ENCODE results near the gene AMPD2.

GRCh38 chr1:109669246-109669948 is 49.8 kb downstream of the AMPD2 start:
- TF ChIP-seq CTCF (IDR thresholded peaks at IDR 0.05): no peak
- no peak for TF ChIP-seq EP300 (IDR thresholded peaks at IDR 0.05)
- TF ChIP-seq POLR2AphosphoS5 (IDR thresholded peaks at IDR 0.05): no peak
